SK-N-DZ (cell line): Measurements from ENCODE around the gene GMPPA. TPM values are rescaled to one million over a fixed set of nuclear protein-coding genes. Genes with fewer than 3 reads are reported as not detected.

Experiments
- DNase-seq: peaks from one replicate; pipeline ENCODE4 v3.0.0-alpha.2; 2015; ENCODE audit warnings: low spot score
- polyA plus RNA-seq, 2 experiments: library from polyadenylated mRNA; depleted of rRNA; stranded (reverse); fragments of >200 nt; gene quantifications; 2 replicates each; pipeline ENCODE4 v1.2.3, GENCODE V29; 2014

Gene GMPPA
- 37.1 and 42.5 TPM in 2 replicates for polyA plus RNA-seq (2014; cell fraction: cytosol; rRNA removed)
- 69.3 and 75.5 TPM in 2 replicates for polyA plus RNA-seq (2014; cell fraction: nucleus; rRNA removed)

DNA sequence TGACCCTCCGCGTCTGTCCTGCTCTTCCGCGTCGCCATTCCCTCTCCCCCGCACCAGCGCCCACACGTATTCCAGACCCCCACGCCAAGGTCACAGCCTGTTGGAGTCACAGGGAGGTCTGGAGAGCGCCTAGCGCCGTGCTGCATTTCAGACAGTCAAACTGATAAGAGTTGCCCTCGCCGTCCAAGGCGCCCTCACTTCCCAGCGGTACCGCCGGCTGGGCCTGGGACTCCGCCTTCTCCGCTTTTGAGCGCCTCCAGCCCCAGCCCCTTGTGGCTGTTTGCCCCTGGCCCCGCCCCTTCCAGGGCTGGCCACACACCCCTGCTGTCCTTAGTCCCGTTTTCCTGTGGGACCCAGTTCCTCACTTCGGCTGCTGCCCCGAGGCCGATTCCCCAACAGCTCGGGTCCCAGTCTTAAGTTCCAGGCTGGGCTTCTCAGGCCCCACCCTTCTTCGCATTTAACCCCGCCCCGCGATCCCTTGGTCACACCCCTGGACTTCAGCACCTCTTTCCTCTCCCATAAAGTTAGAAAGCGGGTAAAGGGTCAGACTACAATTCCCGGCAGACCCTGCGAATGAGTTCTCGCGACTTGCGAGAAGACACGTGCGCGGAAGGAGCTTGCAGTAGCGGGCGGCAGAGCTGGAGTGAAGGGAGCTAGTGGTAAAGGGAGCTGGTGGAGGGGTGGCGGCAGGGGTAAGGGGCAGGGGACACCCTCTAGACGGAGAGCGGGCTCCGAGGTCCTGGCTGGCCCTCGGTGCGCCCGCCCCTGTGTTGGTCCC, at the start of gene GMPPA:
Gene GMPPA (plus strand): TSS at position 612 of the 778 bp plus-strand sequence. CDS start 1,085 bp downstream, outside the sequence.
- peak; percentile 99 for DNase-seq

DNA sequence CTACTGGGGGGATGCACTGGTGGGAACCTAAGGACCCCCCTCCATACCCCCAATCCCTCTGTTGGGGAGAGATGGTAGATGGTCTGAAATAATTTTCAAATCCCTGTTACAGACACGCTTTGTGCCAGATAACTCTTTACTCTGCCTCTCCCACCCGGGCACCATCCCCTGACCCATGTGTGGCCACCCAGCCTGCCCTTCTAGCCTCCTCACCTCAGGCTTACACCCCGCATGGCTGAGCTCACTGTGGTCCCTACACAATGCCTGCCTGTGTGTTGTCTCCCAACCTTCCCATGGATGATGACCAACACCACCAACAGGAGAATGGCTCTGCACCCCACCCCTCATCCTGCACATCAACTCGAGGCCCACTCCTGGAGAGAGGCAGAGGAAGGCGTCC, 49.1 kb upstream of the GMPPA start:
- DNase-seq: no peak

DNA sequence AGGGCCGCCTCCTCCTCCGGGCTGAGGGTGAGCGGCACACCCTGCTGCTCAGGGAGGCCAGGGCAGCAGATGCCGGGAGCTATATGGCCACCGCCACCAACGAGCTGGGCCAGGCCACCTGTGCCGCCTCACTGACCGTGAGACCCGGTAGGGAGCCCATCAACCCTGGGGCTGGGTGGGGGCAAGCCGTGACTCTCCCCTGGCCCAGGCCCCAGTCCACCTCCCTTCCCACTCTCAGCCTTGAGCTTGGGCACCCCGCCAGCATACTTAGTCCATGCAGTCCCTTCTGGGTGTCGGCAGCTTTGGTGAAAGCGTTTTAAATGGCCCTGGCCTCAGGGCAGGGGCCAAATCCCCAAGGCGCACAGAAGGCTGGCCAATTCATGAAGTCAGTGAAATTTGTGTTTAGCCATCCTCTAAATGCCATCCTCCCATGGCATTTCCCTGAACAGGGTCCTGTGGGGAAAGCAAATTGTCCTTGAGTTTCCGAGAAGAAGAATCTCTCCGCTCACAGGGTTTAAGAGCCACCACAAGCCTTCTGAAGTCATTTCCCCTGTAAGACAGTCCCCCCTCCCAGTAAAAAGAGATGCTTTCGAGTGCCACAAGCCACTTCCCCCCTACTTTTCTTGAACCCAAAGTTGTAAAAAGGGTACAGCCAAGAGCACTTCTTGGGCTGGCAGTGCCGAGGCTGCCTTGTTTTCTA, 46.9 kb upstream of the GMPPA start:
- DNase-seq: no peak

DNA sequence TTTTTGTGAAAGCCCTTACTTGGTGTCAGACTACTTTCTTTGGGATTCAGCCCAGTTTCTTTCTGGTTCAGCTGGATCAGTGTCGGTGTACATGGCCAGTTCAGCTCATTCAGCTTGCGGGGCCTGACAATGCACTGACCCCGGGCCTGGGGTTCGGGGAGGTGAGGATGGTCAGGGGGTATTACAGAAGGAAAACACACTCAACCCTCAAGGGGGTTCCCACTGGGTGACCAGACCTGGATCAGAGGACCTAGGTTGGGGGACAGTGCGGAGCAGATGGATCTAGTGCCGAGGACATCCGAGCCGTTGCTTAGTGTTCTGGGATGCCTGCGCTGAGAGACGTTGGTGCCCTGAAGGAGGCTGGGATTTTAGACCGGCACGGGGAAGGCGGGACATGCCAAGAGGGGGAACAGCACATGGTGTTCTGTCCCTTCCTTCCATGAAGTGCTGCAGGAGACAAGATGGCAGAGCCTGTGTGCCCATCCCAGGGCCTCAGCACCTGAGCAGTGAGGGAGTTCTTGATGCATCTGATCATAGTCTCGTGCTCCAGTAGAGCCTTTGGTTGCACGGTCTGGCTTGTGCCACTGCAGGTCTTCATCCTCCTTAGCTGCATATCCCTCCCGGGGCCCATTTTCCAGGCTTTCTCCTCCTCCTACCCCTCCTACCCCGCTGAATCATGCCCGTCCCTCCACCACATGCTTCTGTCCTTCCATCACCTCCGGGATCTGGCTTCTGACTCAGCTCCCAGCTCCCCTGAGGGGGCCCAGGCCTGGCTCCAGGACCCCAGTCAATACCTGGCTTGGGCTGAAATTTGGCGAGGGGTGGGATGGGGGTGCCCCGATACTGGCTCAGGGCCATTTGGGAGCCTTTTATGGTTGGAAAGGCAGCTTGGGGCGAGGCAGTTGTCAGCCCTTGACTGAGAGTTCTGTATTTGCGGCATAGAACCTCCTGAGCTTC, 46.1 kb upstream of the GMPPA start:
- DNase-seq: no peak

DNA sequence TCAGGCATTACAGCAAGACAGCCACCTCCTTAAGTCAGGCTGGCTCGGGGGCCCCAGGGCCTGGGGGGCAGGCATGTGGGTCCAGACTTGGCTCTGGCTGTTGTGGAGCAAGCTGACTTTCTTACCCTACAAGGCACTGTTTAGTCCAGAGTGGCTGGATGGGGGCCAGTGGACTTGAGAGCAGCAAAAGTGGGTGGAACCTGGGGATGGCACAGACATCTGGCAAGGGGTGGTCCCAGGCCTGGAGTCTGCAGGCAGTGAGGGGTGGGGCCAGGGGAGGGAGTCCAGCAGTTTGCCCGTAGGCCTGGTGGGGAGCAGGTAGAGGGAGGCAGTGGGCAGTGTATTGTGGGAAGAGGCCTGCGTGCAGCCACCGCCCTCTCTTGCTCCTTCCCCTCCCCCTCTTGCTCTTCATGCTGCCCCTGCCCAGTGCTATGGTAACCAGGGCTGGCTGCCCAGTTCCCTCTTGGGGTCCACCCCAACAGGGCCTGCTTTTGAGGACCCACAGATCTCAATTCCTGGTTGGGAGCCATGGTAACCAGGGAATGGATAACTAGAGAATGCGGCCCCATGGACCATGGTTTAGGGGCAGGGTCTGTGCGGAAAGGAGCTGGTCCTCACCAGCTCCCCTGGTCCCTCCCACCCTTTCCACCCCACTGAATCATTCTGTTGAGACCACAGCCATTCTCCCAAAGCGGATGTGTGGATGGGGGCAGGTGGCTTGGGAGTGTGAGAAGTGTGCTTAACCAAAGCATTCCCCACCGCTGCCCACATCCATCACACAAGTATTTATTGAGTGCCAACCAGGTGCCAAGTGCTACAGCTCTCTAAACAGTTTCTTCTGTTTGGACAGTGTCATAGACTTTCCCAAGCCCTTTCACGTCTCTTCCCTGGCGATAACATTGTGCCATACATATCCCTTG, 44.8 kb upstream of the GMPPA start:
- DNase-seq: peak; percentile 74

DNA sequence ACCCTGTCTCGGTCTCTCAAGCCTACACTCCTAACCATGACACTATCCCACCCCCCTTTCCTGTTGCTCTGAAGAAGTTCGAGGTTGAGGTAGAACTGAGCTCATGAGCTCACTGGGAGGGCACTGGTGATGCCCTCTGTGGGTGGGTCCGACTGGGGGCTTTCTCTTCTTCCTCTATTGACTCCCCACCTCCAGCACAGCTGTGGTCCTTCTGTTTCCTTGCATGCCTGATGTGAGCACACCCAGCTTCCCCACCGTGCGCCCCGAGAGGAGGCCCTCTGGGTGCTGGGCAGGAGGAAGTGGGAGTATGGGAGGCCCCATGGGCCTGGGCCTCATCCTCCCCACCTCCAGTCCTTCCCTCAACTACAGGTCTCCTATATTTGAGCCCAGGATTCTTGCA, 43.1 kb upstream of the GMPPA start:
- DNase-seq: no peak

DNA sequence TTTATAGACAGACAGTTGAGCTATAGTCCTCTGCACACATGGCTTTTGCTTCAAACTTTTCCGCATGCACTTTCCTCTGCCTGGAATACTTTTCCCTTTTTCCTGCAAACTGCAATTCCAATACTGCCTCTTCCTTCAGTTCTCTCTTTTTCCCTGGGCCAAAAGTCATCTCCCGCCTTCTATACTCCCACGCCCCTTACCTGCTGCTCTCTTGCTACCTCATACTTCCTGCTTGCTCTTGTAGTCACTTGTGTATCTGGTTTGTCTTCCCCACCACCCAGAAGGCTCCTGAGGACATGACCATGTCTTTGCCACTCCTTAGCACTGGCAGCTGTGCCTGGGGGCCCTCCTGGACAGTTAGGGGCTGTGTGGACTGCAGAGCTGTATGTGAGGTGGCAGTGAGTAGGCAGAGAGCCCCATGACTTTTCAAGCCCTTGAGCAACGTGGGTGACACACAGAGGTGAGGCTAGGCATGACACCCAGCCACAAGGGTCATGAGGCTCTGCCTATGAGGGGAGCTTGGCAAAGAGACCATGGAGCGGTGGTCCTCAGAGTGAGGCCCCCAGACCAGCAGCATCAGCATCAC, 40.8 kb upstream of the GMPPA start:
- peak; percentile 43 for DNase-seq

DNA sequence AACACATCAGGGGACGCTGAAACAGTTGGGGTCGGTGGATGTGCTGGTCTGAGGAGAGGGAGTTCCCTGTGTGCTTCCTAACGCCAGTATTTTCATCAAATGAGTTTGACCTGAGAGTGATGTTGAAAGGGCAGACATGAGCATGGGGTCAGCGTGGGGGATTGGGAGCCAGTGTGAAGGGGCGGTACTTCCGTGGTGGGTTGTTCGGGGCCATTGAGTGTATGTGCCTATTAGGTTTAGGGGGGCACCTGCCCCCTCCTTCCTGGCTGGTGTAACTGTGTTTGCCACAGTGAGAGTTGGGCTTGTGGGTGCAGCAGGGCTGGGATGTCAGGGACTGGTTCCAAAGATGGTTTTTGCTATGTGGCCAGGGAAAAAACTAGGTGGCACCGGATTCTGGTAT, 39.7 kb upstream of the GMPPA start:
- no peak for DNase-seq

DNA sequence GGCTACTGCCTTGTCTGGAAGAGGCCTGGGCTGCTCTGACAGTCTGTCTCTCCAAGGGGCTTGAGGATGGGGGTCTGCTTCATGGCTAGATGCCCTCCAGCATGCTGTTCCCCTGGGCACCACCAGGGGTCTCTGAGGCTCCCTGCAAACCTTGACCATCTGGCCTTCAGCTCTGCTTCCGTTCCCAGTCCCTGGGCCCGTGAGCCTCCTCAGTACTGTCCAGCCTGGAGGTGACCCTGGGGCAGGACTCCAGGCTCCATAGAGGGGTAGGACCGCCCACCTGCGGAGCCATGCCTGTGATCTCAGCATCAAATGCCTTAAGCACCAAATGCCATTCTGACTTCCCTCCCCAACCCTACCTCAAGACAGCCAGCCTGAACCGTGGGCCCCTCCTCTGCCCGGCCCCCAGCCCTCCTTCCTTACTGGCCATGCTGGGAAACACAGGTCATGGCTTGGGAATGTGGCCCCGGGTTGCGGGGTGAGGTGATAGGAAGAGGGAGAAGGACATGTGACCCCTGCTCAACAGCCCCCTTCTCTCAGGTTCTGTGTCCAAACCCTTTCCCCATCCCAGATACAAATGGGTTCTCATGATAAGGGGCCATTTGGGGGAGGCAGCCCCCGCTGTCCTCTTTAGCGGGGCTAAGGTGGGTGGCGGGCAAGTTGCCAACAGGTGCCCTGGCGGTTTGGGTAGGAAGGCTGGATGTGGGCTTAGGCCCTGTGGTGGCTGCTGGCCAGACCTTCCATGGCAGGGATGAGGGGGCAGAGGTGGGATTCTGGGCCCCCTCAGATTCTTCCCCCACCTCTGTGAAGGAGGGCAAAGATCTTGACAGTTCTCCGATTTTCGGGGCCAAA, 39.0 kb upstream of the GMPPA start:
- DNase-seq: peak; percentile 83

DNA sequence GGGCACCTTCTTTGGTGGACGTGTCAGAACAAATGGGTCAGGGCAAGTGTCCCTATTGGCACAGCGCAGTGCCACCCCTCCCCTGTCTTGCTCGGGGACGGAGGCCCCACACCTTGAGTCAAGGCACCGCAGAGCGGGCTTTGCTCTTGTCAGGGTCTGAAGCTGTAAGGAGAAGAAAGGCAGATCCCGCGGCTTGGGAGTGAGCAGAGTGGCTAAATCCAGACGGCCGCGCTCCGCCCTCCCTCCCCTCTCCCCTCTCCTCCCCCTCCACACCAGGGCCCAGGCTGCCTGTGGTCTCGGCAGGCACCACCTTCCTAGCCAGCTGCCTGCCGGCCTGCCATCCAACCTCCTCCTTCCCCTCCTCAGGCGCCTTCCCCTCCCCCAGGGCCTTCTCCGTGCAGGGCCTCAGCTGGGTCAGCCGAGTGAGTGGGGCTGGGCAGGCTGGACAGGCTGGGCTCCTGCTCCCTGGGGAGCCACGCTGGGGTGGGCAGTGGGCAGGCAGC, 38.2 kb upstream of the GMPPA start:
- peak; percentile 90 for DNase-seq

DNA sequence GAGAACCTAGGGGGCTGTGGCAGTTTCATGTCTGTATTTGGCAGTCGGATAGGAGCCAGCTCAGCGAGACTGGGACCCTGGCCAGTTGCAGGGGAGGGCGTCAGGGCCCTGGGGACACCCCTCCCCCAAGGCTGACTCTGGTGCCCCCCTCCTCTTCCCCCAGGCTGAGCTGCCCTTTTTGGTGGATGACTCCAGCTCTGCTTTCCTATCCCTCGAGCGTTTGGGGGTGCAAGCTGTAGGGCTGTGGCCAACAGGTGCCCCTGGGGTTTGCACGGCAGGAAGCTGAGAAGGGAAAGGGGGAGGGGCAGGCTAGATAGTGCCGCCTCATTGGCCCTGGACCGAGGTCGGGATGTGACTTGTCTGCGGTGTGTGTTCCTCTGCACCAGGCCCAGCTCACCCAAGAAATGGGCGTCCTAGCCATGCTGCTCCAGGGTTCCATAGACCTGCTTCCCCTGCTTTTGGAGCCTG, 37.6 kb upstream of the GMPPA start:
- DNase-seq: peak; percentile 49

DNA sequence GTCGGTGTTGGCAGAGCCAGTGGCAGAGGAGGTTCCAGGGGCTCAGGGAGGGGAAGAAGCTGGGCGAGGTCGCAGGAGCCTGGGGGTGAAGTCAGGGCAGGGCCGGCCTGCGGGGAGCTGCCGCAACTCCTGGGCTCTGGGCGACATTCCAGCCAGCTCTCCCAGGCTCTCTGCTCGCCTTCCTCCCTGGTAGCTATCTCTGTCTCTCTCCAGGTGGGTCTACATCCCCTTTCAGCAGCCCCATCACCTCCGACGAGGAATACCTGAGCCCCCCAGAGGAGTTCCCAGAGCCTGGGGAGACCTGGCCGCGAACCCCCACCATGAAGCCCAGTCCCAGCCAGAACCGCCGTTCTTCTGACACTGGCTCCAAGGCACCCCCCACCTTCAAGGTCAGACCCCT, 37.0 kb upstream of the GMPPA start:
- DNase-seq: no peak

DNA sequence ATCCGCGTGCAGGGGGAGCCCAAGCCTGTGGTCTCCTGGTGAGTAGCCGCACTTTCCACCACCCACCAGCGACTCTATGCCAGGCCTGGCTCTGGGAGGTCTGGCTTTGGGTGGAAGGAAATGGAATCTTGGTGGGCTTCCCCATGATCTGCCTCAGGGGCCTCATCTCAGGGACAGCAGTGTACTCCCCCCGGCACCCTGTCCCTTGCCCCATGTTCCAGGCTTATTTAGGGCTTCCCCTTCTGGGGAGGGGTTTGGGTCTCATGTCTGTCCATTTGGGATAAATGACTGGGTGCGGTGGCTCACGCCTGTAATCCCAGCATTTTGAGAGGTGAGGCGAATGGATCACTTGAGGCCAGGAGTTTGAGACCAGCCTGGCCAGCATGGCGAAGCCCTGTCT, 36.3 kb upstream of the GMPPA start:
- DNase-seq: no peak

DNA sequence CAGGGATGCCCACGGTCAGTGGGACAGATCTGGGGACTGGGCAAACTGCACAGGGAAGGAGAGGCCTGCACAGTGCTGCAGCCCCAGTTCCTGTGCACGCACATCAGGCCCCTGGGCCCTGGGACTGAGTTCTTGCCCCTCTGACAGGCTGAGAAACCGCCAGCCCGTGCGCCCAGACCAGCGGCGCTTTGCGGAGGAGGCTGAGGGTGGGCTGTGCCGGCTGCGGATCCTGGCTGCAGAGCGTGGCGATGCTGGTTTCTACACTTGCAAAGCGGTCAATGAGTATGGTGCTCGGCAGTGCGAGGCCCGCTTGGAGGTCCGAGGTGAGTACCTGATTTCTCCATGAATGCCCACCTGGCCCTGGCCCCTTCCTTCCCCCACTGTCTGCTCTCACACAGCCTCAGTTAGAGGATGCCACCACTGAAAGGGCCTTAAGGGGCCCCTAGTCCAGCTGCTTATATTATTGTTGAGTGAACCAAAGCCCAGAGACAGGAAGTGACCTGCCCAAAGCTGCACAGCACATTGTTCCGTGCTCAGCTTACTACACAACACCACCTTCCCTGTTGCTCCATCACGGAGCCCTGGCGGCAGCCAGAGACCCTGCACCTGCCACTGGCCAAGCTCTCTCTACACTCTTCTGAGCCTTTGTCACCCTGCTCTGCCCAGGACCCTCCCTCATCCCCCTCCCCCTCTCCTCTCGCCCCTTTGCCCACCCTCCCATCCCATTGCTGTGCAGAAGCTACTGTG, 34.2 kb upstream of the GMPPA start:
- DNase-seq: no peak

DNA sequence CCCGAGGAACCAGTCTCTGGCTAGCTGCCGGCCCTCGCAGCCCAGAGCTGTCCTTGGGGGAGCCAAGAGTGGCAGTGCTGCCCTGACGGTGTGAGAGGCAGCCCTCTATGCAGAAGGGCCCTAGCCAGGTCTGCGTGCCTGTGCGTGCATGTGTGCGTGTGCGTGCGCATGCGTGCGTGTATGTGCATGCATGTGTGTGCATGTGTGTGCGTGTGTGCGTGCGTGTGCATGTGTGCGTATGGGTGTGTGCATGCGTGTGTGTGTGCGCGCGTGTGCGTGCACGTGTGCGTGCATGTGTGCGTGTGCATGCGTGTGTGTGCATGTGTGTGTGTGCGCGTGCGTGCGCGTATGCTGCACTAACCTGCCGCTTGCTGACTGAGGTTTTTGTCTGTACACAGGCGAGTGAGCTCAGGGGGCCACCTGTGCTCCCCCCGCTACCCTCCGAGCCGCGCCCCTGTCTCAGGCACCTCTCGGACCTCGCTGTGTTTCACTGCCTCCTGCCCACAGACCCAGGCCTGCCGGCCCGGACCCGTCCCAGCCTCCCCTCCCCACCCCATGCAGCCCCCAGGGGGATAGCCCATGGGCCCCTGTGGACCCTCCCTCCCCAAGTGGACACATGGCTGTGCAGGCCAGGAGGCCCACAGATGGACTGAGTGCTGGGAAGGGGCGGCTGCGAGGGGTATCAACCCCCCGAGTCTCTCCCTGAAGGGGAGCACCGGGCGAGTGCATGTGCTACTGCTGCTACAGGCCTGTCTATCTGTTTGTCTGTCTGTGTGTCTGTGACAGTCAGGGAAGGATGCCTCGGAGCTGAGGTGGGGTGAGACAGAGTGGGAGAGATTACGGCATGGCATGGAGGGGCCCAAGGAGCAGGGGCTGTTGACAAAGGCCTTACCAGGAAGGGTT, 32.8 kb upstream of the GMPPA start:
- no peak for DNase-seq

DNA sequence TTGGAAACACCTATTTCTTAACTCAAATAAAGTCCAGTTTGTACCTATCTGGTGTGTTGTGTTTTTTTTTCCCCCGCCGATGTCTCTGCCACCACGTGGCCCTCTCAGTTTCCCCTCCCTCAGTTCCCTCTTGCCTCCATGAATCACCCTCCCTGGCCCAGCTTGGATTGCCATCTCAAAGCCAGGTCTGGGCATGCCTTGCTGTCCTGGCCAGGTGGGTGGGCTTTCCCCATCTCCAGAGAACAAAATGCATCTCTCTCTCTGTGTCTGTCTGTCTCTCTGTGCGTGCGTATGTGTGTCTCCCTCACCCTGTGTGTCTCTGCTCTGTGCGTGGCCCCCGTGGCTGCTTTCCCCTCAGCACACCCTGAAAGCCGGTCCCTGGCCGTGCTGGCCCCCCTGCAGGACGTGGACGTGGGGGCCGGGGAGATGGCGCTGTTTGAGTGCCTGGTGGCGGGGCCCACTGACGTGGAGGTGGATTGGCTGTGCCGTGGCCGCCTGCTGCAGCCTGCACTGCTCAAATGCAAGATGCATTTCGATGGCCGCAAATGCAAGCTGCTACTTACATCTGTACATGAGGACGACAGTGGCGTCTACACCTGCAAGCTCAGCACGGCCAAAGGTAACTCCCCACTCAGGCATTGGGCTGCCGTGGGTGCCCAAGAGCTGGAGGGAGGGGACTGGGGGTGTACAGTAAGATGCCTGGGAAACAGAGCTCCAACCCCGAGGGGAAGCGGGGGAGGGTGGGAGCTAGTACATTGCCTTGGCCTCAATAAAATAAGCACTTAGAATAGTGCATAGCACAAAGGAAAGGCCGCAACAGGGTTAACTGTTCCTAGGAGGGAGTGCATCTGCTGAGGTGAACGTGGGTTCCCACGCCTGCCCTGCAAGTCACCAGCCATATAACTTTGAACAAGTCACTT, 31.6 kb upstream of the GMPPA start:
- no peak for DNase-seq
